Uterus (tissue), 2 donors: Measurements from ENCODE around the gene SLC38A10.

Source experiments
- CTCF ChIP-seq, 4 experiments: fragments of 200-600 bp in 2 of 4; fragments of 450-650 bp in 2 of 4; sonication (generic) in 2 of 4; IDR thresholded peaks; one replicate each; pipeline ENCODE4 v1.5.1; 2016 to 2019; ENCODE audit warnings: antibody characterized with exemption in 4 of 4, mild to moderate bottlenecking in 2 of 4, moderate library complexity in 1 of 4
- POLR2A ChIP-seq, 2 donors: fragments of 450-650 bp; IDR thresholded peaks; one replicate each; pipeline ENCODE4 v1.6.1; 2016; ENCODE audit warnings: antibody characterized with exemption in 2 of 2, mild to moderate bottlenecking in 1 of 2, moderate library complexity in 1 of 2

- TF ChIP-seq POLR2A (IDR thresholded peaks at IDR 0.05) (no peak), CTCF (IDR thresholded peaks at IDR 0.05) (no peak)
These were observed 58.3 kb downstream of the SLC38A10 start for GRCh38 chr17:81236784-81237183.
